Endothelial cell (in vitro differentiated cells): ENCODE measurements around the gene IRF7. TPM values are rescaled to one million over a fixed set of nuclear protein-coding genes. Genes with fewer than 3 reads are reported as not detected.

Experiments used
- DNase-seq: peaks from one replicate; pipeline ENCODE4 v3.0.0; 2021; ENCODE audit warnings: low spot score
- H3K27ac Mint-ChIP-seq: one replicate; pipeline ENCODE4 v1.8.0; 2021; ENCODE audit warnings: mixed read lengths, inconsistent platforms; ENCODE audit not compliant: unreplicated experiment
- H3K27me3 Mint-ChIP-seq: one replicate; pipeline ENCODE4 v1.8.0; 2021; ENCODE audit warnings: mild to moderate bottlenecking, moderate library complexity, mixed read lengths, inconsistent platforms; ENCODE audit not compliant: unreplicated experiment
- H3K36me3 Mint-ChIP-seq: one replicate; pipeline ENCODE4 v1.8.0; 2021; ENCODE audit warnings: mild to moderate bottlenecking, low read depth, mixed read lengths, inconsistent platforms; ENCODE audit not compliant: unreplicated experiment
- H3K4me1 Mint-ChIP-seq: one replicate; pipeline ENCODE4 v1.8.0; 2021; ENCODE audit warnings: mild to moderate bottlenecking, mixed read lengths, inconsistent platforms; ENCODE audit not compliant: unreplicated experiment
- H3K4me3 Mint-ChIP-seq: one replicate; pipeline ENCODE4 v1.8.0; 2021; ENCODE audit warnings: mild to moderate bottlenecking, mixed read lengths, inconsistent platforms; ENCODE audit not compliant: unreplicated experiment
- H3K9me3 Mint-ChIP-seq: one replicate; pipeline ENCODE4 v1.8.0; 2021; ENCODE audit warnings: mixed read lengths, inconsistent platforms; ENCODE audit not compliant: unreplicated experiment
- CTCF ChIP-seq: fragments of 200-600 bp; sonication (generic); IDR thresholded peaks from one replicate; pipeline ENCODE4 v1.5.0; 2021; ENCODE audit warnings: antibody characterized with exemption; ENCODE audit not compliant: unreplicated experiment
- total RNA-seq: library from RNA; stranded (reverse); fragmentation: NEBNext Ultra II Directional; extraction: Animal tissue kit (Norgen Biotek cat#: 25700); gene quantifications from one replicate; pipeline ENCODE4 v1.2.1, GENCODE V29; 2021; ENCODE audit not compliant: unreplicated experiment

The IRF7 gene
- total RNA-seq, 1 donor from 2014 or later, result 11.6 TPM

GRCh38 chr11:628056-628455 lies 12.3 kb upstream of the IRF7 start:
- peaks cover 12% of the 10 kb centered on the region for H3K36me3 Mint-ChIP-seq

GRCh38 chr11:627308-627576 lies 11.5 kb upstream of the IRF7 start:
- H3K9me3 Mint-ChIP-seq, result no peaks in the 10 kb centered on the region
- H3K27ac Mint-ChIP-seq, result no peak overlapping the region
- no peak for TF ChIP-seq CTCF
- peaks cover 8% of the 10 kb centered on the region for H3K4me1 Mint-ChIP-seq
- H3K27me3 Mint-ChIP-seq, result peaks cover 23% of the 10 kb centered on the region
- no peak for DNase-seq
- H3K36me3 Mint-ChIP-seq, result peaks cover 12% of the 10 kb centered on the region
- no peak overlapping the region for H3K4me3 Mint-ChIP-seq

More at GRCh38 chr11:628056-628455, 12.3 kb upstream of the IRF7 start:
- peak overlapping the region; percentile 67 for H3K4me3 Mint-ChIP-seq
- H3K27me3 Mint-ChIP-seq, result peaks cover 23% of the 10 kb centered on the region
- DNase-seq, result no peak
- no peak overlapping the region for H3K27ac Mint-ChIP-seq
- TF ChIP-seq CTCF, result no peak
- H3K4me1 Mint-ChIP-seq, result peaks cover 8% of the 10 kb centered on the region
- no peaks in the 10 kb centered on the region for H3K9me3 Mint-ChIP-seq

GRCh38 chr11:626475-627307 lies 10.9 kb upstream of the IRF7 start, which contains the start of gene SCT:
Gene SCT, minus strand, starts transcription at chr11:627181. Its CDS starts 38 bp downstream, at chr11:627143.
- H3K4me3 Mint-ChIP-seq, result peak within 1 kb of the TSS; percentile 67
- TF ChIP-seq CTCF, result no peak
- peaks cover 8% of the 10 kb centered on the region for H3K4me1 Mint-ChIP-seq
- H3K36me3 Mint-ChIP-seq, result peaks cover 12% of the 10 kb centered on the region
- peak within 1 kb of the TSS; percentile 70 for H3K27ac Mint-ChIP-seq
- H3K9me3 Mint-ChIP-seq, result no peaks in the 10 kb centered on the region
- peaks cover 23% of the 10 kb centered on the region for H3K27me3 Mint-ChIP-seq
- DNase-seq, result no peak

- peaks cover 12% of the 10 kb centered on the region for H3K36me3 Mint-ChIP-seq
- H3K9me3 Mint-ChIP-seq, result no peaks in the 10 kb centered on the region
- peaks cover 23% of the 10 kb centered on the region for H3K27me3 Mint-ChIP-seq
- DNase-seq, result no peak
- peaks cover 8% of the 10 kb centered on the region for H3K4me1 Mint-ChIP-seq
- H3K27ac Mint-ChIP-seq, result no peak overlapping the region
- H3K4me3 Mint-ChIP-seq, result no peak overlapping the region
- TF ChIP-seq CTCF, result no peak
Observed at GRCh38 chr11:625636-626268, 10.0 kb upstream of the IRF7 start.
